Astrocyte (in vitro differentiated cells and primary cell): ENCODE data around the gene CDV3. TPM values are rescaled to one million over a fixed set of nuclear protein-coding genes. Genes with fewer than 3 reads are reported as not detected.

ENCODE experiments used
- DNase-seq: peaks from one replicate; pipeline ENCODE4 v3.0.0-alpha.2; 2010; ENCODE audit warnings: low read depth
- FAIRE-seq: peaks from 2 replicates; lab custom pipeline; 2011; peaks lifted over from hg19 to GRCh38; lab: Jason Lieb, UNC
- H2AFZ ChIP-seq: 2 replicates; pipeline ENCODE4 v1.6.0; 2012; ENCODE audit warnings: low read depth, low read length, inconsistent platforms
- H3K27ac ChIP-seq: 2 replicates; pipeline ENCODE4 v1.5.1; 2011; ENCODE audit warnings: low read depth, low read length, inconsistent platforms
- H3K27me3 ChIP-seq: 2 replicates; pipeline ENCODE4 v1.6.0; 2011; ENCODE audit warnings: low read length, inconsistent platforms; ENCODE audit not compliant: insufficient read depth
- H3K36me3 ChIP-seq: 2 replicates; pipeline ENCODE4 v1.5.1; 2011; ENCODE audit warnings: low read length, inconsistent platforms; ENCODE audit not compliant: insufficient read depth
- H3K4me1 ChIP-seq: 2 replicates; pipeline ENCODE4 v1.5.1; 2011; ENCODE audit warnings: low read length, inconsistent platforms; ENCODE audit not compliant: insufficient read depth
- H3K4me2 ChIP-seq: 2 replicates; pipeline ENCODE4 v1.6.0; 2012; ENCODE audit warnings: low read length, inconsistent platforms
- H3K4me3 ChIP-seq: 2 replicates; pipeline ENCODE4 v1.5.1; 2011; ENCODE audit warnings: low read depth, mild to moderate bottlenecking, low read length, inconsistent platforms; ENCODE audit not compliant: insufficient read depth
- H3K79me2 ChIP-seq: 2 replicates; pipeline ENCODE4 v1.6.0; 2012; ENCODE audit warnings: mild to moderate bottlenecking, low read length, inconsistent platforms; ENCODE audit not compliant: insufficient read depth
- H3K9ac ChIP-seq: 2 replicates; pipeline ENCODE4 v1.6.0; 2012; ENCODE audit warnings: mild to moderate bottlenecking, low read length, inconsistent platforms
- H3K9me3 ChIP-seq: 2 replicates; pipeline ENCODE4 v1.5.1; 2012; ENCODE audit warnings: low read depth, mild to moderate bottlenecking, low read length, inconsistent platforms; ENCODE audit not compliant: insufficient read depth
- H4K20me1 ChIP-seq: 2 replicates; pipeline ENCODE4 v1.6.0; 2012; ENCODE audit warnings: low read length, inconsistent platforms; ENCODE audit not compliant: insufficient read depth
- H3K27ac Mint-ChIP-seq: one replicate; pipeline ENCODE4 v1.8.0; 2021; ENCODE audit warnings: mild to moderate bottlenecking, mixed read lengths; ENCODE audit not compliant: unreplicated experiment
- H3K27me3 Mint-ChIP-seq: one replicate; pipeline ENCODE4 v1.8.0; 2021; ENCODE audit warnings: low read depth, mixed read lengths; ENCODE audit not compliant: unreplicated experiment
- H3K36me3 Mint-ChIP-seq: one replicate; pipeline ENCODE4 v1.8.0; 2021; ENCODE audit warnings: low read depth, mixed read lengths; ENCODE audit not compliant: unreplicated experiment
- H3K4me1 Mint-ChIP-seq: one replicate; pipeline ENCODE4 v1.8.0; 2021; ENCODE audit warnings: low read depth, mixed read lengths; ENCODE audit not compliant: unreplicated experiment
- H3K4me3 Mint-ChIP-seq: one replicate; pipeline ENCODE4 v1.8.0; 2021; ENCODE audit warnings: mild to moderate bottlenecking, moderate library complexity, mixed read lengths; ENCODE audit not compliant: unreplicated experiment
- H3K9me3 Mint-ChIP-seq: one replicate; pipeline ENCODE4 v1.8.0; 2021; ENCODE audit warnings: mild to moderate bottlenecking, mixed read lengths; ENCODE audit not compliant: unreplicated experiment
- EZH2 ChIP-seq: IDR thresholded peaks from 2 replicates; pipeline ENCODE4 v1.6.1; 2012; ENCODE audit warnings: mild to moderate bottlenecking, low read length, inconsistent platforms; ENCODE audit not compliant: insufficient read depth
- total RNA-seq: library from RNA; stranded (reverse); gene quantifications from 2 replicates; pipeline ENCODE4 v1.2.1, GENCODE V29; 2021
- TF ChIP-seq, protein P1 (sequence below): IDR thresholded peaks from 2 replicates; pipeline ENCODE4 v1.5.1; 2011; ENCODE audit warnings: low read depth, mild to moderate bottlenecking, inconsistent platforms, low read length, moderate library complexity; ENCODE audit not compliant: insufficient read depth

CDV3 gene
- total RNA-seq, 1 donor from 2014 or later: 323 TPM

DNA sequence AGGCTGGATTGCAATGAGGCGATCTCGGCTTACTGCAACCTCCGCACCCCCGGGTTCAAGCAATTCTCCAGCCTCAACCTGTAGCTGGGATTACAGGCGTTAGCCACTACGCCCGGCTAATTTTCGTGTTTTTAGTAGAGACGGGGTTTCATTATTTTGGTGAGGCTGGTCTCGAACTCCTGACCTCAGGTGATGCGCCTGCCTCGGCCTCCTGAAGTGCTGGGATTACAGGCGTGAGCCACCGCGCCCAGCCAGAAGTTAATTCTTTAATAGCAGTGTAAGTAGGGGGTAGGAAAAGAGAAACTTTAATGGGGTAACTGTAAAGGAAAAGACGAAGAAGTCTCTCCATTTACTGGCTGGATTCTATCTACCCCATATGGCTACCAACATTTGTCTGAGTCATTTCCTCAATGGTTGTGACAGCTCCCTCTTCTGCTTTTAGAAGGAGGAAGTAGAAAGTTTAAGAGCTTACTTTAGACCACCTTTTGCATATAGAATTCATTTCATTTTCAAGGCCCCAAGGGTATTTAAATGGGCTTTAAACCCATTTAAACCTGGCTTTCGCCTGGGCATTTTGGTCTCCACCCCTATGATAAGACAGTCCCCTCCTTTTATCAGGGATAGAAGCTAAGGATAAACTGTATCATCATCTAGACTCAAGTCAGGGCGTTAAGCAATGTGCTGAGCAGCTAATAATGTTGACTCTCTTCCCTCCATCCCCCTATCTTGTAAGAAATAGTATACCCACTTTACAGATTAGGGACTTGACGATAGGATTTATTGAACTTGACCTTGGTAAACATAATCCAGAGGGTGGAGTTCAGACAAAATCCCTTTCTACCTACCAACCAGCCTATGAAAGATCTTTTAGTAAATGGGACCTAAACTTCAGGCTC is 1.1 kb upstream of the CDV3 start:
- DNase-seq: no peak
- H3K4me1 Mint-ChIP-seq: peaks cover 47% of the 10 kb centered on the region
- peaks cover 10% of the 10 kb centered on the region for H3K36me3 ChIP-seq

DNA sequence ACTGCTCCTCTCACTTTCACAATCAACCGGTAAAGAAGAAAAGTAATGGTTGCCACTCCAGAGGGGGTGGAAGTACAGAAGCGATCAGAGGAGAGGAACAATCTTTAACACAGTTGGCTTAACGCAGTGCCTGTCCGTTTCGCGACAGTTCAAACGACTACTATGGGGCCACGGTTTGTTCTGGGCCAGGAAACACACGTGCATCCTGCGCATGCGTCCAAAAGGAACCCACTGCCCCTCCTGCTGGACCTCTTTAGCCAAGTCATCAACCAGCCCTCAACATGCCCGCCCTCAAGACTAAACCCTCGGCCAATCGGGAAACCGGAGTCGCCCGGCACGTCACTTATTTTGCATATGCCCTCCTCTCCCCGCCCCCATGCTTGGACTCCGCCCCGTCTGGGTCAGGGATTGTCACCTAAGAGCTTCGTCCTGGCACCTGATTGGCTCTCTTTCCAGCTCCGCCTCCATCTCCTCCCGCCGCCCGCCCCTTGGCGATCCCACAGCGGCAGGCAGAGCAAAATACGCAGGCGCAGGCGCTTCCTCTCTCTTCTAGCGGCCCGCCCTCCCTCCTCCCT is 345 bp upstream of the CDV3 start:
- Mint-ChIP-seq H3K9me3 (no peaks in the 10 kb centered on the region), H3K4me1 (peaks cover 49% of the 10 kb centered on the region), H3K4me3 (peak overlapping the region; percentile 86), H3K27me3 (no peaks in the 10 kb centered on the region), H3K27ac (peak overlapping the region; percentile 96), H3K36me3 (peaks cover 20% of the 10 kb centered on the region)
- TF ChIP-seq EZH2: no peak
- TF ChIP-seq, protein P1, sequence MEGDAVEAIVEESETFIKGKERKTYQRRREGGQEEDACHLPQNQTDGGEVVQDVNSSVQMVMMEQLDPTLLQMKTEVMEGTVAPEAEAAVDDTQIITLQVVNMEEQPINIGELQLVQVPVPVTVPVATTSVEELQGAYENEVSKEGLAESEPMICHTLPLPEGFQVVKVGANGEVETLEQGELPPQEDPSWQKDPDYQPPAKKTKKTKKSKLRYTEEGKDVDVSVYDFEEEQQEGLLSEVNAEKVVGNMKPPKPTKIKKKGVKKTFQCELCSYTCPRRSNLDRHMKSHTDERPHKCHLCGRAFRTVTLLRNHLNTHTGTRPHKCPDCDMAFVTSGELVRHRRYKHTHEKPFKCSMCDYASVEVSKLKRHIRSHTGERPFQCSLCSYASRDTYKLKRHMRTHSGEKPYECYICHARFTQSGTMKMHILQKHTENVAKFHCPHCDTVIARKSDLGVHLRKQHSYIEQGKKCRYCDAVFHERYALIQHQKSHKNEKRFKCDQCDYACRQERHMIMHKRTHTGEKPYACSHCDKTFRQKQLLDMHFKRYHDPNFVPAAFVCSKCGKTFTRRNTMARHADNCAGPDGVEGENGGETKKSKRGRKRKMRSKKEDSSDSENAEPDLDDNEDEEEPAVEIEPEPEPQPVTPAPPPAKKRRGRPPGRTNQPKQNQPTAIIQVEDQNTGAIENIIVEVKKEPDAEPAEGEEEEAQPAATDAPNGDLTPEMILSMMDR: no peak
- Histone ChIP-seq H3K4me1 (peaks cover 57% of the 10 kb centered on the region), H3K36me3 (peaks cover 17% of the 10 kb centered on the region), H3K27me3 (no peaks in the 10 kb centered on the region), H3K9ac (peak overlapping the region; percentile 91), H3K9me3 (no peaks in the 10 kb centered on the region), H2AFZ (peak overlapping the region; percentile 45), H3K4me2 (peak overlapping the region; percentile 88), H3K4me3 (peak overlapping the region; percentile 93), H3K27ac (peak overlapping the region; percentile 91), H3K79me2 (peaks cover 38% of the 10 kb centered on the region), H4K20me1 (peaks cover 37% of the 10 kb centered on the region)
- peak; percentile 82 for FAIRE-seq
- peak; percentile 100 for DNase-seq

More for the DNA sequence above, 1.1 kb upstream of the CDV3 start:
- peak overlapping the region; percentile 66 for H3K9ac ChIP-seq
- no peaks in the 10 kb centered on the region for H3K9me3 ChIP-seq
- H3K4me2 ChIP-seq: peak overlapping the region; percentile 62
- Mint-ChIP-seq H3K36me3 (peaks cover 14% of the 10 kb centered on the region), H3K4me3 (peak overlapping the region; percentile 86), H3K9me3 (no peaks in the 10 kb centered on the region), H3K27me3 (no peaks in the 10 kb centered on the region), H3K27ac (peak overlapping the region; percentile 96)
- H3K4me3 ChIP-seq: peak overlapping the region; percentile 34
- H2AFZ ChIP-seq: peak overlapping the region; percentile 45
- peaks cover 56% of the 10 kb centered on the region for H3K4me1 ChIP-seq
- peaks cover 30% of the 10 kb centered on the region for H3K79me2 ChIP-seq
- peaks cover 30% of the 10 kb centered on the region for H4K20me1 ChIP-seq
- TF ChIP-seq EZH2: no peak
- TF ChIP-seq, protein P1: no peak
- FAIRE-seq: no peak
- H3K27ac ChIP-seq: peak overlapping the region; percentile 81
- no peaks in the 10 kb centered on the region for H3K27me3 ChIP-seq
